HG03175 (cell line): Measurements from ENCODE around the gene EDNRB.
"Not testable (repeated sequence)": the region's sequence is repeated elsewhere in the genome, so short reads cannot be mapped to it uniquely, and the experiment has no call there.

Source experiments
- ATAC-seq: cut with Tn5 transposase; IDR thresholded peaks from one replicate; pipeline ENCODE4 v1.9.1; 2021; ENCODE audit warnings: mild to moderate bottlenecking, moderate library complexity; ENCODE audit not compliant: unreplicated experiment

Gene EDNRB

DNA sequence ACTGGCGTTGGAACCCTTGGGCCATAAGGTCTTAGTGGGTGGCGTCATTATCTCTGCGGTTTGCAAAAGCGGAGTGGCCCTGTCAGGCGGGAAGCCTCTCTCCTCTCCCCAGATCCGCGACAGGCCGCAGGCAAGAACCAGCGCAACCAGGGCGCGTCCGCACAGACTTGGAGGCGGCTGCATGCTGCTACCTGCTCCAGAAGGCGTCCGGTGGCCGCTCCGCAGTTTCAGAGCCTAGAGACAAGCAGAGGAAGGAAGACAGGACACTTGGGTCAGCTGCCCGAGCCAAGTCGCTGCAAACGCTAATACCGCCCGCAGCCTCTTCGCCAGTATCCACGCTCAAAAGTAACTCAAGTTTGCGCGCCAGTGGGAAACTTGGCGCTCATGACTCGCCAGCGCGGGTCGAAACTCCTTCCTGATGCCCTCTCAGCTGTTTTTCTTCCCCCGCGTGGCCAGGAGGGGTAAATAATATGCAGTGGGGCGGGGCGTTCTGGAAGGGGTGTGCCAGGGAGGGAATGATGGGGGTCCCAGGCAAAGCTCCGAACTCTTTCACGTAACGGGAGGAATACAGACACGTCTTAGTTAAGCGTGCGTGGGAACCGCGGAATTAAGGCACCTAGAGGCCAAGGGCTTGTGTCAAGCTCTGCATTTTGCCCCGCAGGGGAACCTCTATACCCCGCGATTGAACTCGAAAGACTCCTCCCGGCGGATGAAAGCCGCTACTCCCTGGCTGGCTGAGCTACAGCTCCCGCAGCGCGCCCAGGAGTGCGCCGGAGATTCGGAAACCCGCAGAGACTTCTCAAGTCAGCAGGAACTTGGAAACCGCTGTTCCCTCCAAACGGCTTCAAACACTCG, at the start of gene EDNRB:
Gene EDNRB (minus strand): TSS at position 441 of the 855 bp plus-strand sequence. CDS start 258 bp downstream, at position 183.
- ATAC-seq = peak; percentile 56

DNA sequence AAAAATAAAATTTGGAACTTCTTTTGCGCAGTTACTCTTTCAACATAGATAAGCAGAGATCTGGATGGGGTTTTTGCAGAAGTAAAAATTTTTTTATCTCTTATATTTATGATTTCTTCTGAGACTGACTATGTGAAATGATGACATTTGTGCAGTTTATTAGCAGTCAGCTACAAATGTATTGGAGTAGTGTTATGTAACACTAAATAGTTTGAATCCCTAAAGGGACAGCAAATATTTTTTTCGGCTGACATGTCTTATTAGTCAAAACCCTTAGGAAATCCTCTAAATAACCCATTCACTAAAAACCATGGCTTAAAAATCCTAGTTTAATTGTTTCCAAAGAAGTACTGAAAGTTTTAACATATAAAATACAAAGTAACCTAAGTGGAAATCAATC, 48.0 kb upstream of the EDNRB start:
- no peak for ATAC-seq

DNA sequence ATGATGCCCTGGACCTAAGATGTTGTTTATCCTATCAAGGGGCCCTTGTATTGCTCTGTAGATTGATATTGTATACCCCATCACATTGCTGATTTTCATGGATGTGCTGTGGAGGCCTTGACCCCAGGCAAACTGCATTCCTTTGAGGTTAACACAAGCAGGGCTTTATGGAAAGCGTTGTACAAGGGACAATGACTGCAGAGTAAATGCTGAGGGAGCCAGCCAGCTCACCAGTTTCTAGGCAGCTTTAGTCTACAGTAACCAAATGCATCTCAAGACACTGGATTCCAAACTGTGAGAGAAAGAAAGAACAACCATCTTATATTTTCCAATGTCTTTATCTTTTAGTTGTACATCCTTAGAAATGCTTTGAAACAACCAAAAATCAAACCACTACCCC, 34.1 kb upstream of the EDNRB start:
- no peak for ATAC-seq

- no peak for ATAC-seq
Observed at GRCh38 chr13:77952276-77952675, 33.6 kb upstream of the EDNRB start.

DNA sequence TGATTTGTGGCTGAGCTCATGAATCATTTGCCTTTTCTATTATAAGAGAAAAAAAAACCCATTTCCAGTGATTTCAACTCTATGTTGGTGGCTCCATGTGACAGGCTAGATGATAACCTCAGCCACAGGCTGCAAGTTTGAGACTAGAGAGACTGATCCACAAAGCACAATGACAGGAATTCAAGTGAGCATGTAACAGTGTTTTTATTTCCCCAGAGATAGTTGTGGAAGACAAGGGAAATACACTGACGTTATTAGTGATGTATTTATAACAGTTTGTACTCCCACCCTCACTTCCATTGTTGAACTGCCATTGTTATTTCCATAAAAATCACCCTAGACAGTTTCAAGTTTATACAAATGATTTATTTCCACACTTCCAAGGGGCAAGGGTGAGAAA, 27.9 kb upstream of the EDNRB start:
- no peak for ATAC-seq

DNA sequence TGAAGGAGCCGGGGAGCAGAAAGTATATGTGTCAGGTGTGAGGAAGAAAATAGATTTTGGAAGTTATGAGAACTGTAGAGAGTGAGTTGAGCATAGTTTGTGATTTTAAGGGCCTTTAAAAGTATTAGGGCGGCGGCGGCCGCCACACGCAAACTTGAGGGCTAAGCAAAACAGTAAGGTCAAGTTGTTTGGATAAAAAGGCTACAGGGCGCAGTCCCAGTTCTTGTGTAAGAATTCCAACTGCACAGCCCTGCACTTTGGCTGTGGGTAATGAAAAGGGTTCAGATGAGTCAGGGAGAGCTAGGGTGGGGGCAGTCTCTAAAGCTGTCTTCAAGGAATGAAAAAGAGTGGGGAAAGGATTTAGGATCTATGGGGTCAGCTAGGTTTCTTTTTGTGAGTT, 16.4 kb upstream of the EDNRB start:
- ATAC-seq = not testable (repeated sequence)

DNA sequence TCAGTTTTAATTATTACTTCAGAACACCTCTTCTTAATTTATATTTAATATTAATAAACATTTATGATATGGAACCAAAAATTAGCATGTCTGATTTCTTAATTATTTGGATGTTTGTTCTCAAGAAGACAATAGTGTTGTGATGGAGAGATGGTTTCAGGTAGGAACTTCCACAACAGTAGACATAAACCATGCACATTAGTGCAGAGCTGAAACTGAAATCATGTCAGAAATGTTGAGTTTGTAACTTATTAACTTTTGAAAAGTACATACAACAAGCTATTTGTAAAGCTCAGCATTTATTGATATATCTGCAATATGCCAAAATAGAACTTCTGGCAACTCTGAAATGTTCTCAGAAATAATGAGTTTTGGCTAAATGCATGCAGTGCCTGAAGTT, 11.8 kb upstream of the EDNRB start:
- peak; percentile 82 for ATAC-seq

- ATAC-seq = peak; percentile 88
Observed at GRCh38 chr13:77928909-77929308, 10.3 kb upstream of the EDNRB start.

DNA sequence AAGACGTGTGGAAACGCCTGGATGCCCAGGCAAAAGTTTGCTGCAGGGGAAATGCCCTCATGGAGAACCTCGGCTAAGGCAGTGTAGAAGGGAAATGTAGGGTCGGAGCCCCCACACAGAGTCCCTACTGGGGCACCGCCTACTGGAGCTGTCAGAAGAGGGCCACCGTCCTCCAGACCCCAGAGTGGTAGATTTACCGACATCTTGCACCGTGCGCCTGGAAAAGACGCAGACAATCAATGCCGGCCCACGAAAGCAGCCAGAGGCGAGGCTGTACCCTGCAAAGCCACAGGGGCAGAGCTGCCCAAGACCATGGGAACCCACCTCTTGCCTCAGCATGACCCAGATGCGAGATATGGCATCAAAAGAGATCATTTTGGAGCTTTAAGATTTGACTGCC, 7.0 kb upstream of the EDNRB start:
- ATAC-seq = no peak

GRCh38 chr13:77919921-77920294, 1.3 kb upstream of the EDNRB start:
- ATAC-seq = no peak

GRCh38 chr13:77919246-77919920, 752 bp upstream of the EDNRB start:
- ATAC-seq = no peak

- no peak for ATAC-seq
Observed at GRCh38 chr13:77916488-77916887, 2.1 kb downstream of the EDNRB start.

DNA sequence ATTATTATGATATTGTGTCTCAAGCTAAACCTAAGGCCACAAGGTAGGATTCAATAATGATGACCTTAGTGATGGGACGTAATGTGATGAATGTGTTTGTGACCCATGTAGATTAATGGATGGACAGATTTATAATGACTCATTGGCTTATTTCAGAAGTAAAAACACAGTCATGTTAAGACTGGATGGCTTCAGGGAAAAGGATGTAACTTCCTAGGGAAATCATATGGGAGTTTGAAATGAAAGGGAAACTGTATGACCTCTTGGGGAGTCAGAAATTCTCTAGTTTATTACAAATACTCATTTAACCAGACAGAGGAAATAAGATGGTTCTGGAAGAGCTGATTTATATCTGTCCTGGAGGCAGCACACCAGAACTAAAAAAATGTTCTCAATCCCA, 2.9 kb downstream of the EDNRB start:
- no peak for ATAC-seq

DNA sequence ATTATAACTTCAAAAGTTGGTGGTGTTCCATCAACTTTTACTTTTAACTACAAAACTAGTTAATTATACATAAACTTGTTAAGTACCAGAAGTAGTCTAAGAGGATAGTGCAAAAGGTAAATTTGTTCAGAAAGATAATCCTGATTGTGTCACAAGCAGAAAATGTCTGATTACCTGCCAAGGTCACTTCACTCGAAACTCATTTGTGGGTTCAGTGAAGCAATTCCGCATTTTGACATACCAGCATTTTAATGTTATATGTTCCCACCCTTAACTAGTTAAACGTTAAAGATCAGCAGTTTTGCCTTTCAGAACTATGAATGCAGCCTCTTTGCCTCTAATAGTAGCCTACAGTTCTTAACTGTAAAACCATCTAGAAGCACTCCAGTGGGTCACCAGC, 5.6 kb downstream of the EDNRB start:
- ATAC-seq = no peak

DNA sequence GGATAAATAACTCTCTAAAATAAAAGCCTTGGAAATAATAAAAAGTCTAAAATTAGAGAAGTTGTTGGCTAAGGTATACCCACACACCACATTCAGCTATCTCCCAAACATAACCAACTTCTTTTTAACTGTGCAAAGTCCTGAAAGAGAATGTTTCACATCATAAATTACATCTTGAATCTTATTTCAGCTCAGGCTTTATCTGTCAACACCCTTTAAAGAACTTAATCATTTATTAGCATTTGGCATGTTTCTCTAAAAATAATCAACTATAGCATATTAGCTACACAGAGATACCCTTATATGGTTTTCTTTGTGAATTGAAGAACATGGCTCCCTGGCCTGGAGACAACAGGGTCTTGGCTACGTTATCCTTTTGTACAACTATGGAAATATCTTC, 6.9 kb downstream of the EDNRB start:
- no peak for ATAC-seq

DNA sequence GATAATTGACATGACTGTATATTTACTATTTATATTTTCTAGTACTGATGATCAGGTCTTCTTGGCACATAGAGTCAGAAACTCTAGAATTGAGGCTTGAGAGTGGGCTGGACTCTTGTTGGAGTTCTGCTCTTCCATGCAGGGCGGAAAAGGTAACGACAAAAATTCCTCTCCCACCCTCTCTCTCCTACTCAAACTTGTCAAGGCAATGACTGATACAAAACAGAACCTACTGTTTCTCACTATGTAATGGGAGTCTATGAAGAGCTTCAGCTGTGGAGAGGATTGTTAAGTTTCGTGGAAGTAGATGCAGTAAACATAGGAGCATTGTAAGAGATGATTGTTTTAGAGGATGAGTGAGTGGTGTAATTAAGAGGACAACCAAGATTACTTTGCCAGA, 8.8 kb downstream of the EDNRB start:
- ATAC-seq = no peak

DNA sequence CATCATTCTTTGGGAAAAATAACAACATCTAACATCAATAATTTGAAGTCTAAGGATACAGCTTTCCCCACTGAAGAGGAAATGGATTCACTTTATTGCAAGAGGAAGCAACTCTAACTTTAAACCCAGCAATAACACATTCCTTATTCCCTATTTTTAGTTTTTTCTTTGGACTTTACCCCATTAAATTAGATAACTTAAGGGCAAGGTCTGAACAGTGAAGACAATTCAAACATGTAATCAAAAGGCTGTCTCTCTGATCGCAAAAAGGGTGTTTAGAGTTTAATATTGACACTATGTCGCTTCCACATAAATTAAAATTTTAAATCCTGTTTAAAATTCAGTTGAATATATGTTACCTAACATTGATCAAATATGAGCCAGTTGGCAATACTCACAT, 10.1 kb downstream of the EDNRB start:
- ATAC-seq = no peak

DNA sequence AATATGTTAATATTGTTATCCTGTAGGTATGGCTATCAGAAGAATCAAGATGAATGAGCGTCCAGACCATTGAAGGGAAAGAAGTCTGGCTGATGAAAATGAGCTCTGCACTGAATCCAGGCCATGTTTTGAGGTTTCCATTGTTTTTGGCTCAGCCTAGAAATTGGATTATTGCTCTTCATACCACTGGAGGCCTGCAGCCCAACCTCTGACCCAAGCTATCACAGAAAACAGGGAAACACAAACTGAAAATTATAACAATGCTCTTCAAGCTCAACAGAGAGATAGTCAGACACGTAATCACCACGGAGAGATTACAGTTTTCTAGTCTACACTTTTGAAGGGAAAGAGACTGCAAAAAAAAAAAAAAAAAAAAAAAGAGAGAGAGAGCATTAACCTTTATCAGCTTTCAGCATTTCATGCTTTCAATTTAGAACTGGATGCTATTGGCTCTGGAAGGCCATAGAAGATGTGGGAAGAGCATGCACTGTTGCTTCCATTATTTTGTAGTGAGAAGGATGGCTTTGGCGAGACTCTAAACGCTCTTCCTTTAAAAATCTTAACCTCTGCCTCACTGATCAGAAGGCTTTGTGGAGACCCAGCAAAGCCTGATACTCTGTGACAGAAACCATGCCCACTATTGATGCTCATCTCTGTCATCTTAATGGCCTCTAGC, 10.8 kb downstream of the EDNRB start:
- no peak for ATAC-seq

GRCh38 chr13:77904031-77904430, 14.6 kb downstream of the EDNRB start:
- ATAC-seq = no peak

DNA sequence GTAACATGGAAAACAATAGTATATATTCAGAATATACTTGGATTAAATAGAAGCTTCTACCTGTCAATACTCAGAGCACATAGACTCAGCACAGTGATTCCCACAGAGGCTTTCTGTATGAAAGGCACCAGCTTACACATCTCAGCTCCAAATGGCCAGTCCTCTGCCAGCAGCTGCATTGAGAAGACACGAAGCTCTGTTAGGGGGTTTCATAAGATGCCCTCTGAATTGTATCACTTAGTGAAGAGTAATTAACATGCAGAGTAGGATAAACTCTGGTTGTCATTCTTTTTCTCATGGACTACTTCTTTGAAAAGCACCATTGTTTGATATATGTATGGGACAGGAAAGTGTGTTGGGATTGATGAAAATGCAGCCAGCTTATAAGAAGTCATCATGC, 15.2 kb downstream of the EDNRB start:
- ATAC-seq = no peak

DNA sequence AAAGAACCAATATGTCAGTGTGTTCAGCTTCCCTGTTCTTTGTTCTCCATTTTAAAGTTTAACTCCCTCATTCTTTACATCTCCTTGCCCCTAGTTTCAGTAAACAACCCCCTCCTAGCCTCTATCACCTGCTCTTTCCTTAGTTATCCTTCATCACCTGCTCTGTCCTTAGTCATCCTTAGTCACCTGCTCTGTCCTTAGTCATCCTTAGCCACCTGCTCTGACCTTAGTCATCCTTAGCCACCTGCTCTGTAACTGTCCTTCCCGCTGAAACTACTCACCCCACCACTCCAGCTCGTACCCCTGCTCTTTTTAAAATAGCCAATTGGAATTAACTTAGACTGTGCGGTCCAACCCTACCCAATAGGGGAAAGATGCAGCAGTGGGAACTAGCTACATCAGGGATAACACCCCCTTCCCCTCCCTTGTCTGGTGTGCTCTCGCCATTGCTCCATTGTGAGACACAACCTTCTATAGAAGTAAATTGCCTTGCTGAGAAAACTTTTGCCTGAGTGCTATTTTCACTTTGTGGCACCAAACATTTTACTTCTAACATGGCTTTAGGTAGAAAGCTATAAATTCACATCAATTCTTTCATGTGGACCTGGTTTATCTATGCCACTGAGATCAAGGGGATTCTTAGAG, 16.2 kb downstream of the EDNRB start:
- no peak for ATAC-seq
